K562 (cell line): ENCODE results near the gene PLA2G4F. TPM values are rescaled to one million over a fixed set of nuclear protein-coding genes. Genes with fewer than 3 reads are reported as not detected.

Experiments used
- ATAC-seq: fragments of 200-7000 bp; cut with Tn5 transposase; 3 replicates; pipeline ENCODE4 v1.9.1; 2020; ENCODE audit warnings: moderate library complexity
- BruUV-seq: library from RNA; stranded (reverse); fragments of 400-500 nt; replicated peaks from 2 replicates; lab custom pipeline; 2021; lab: Mats Ljungman, UMichigan
- CTCF ChIA-PET: fragments of 300-600 bp; formaldehyde crosslinking; extraction: SDS; loops from one replicate; lab custom pipeline; 2021; ENCODE audit warnings: low intra/inter-chr PET ratio; lab: Yijun Ruan, JAX
- POLR2A ChIA-PET: fragments of 300-600, 350-650 bp; sonication (Branson Sonifier 250); formaldehyde crosslinking; extraction: SDS; loops from one replicate; lab custom pipeline; 2021; ENCODE audit warnings: antibody characterized with exemption, inconsistent platforms; lab: Yijun Ruan, JAX
- DNase-seq, 4 experiments: peaks; one replicate each; pipeline versions ENCODE4 v3.0.0 to v3.0.0-alpha.2; 2011 to 2018; ENCODE audit warnings: low spot score in 3 of 4, mixed read lengths in 3 of 4; ENCODE audit errors: extremely low read depth in 1 of 4
- FAIRE-seq: peaks from 2 replicates; lab custom pipeline; 2011; peaks lifted over from hg19 to GRCh38; lab: Jason Lieb, UNC
- H2AFZ ChIP-seq: 2 replicates; pipeline ENCODE4 v1.6.0; 2011; ENCODE audit warnings: low read depth, low read length, control low read depth, inconsistent platforms
- H3K27ac ChIP-seq: fragments of 200-600 bp; 3 replicates; pipeline ENCODE4 v1.8.0; 2011; ENCODE audit warnings: low read depth, mild to moderate bottlenecking, control low read depth, inconsistent platforms, low read length, moderate library complexity, mixed read lengths; ENCODE audit errors: extremely low read depth
- H3K27me3 ChIP-seq, 2 experiments: fragments of 300-600 bp in 1 of 2; 2 replicates in 1 of 2; 3 replicates in 1 of 2; pipeline versions ENCODE4 v1.6.0 to v1.8.0; 2011; ENCODE audit warnings: inconsistent platforms in 2 of 2, low read length in 2 of 2, mild to moderate bottlenecking in 1 of 2, mixed read lengths in 1 of 2, moderate library complexity in 1 of 2; ENCODE audit not compliant: control insufficient read depth in 2 of 2, insufficient read depth in 2 of 2
- H3K36me3 ChIP-seq: fragments of 300-600 bp; 3 replicates; pipeline ENCODE4 v1.8.0; 2011; ENCODE audit warnings: mild to moderate bottlenecking, low read length, inconsistent platforms; ENCODE audit not compliant: control insufficient read depth, insufficient read depth
- H3K4me1 ChIP-seq, 2 experiments: fragments of 200-600 bp in 1 of 2; replicated peaks in 1 of 2; 2 replicates in 1 of 2; 3 replicates in 1 of 2; pipeline versions ENCODE4 v1.5.1 to v1.8.0; 2011; ENCODE audit warnings: inconsistent platforms in 2 of 2, low read length in 2 of 2, mild to moderate bottlenecking in 1 of 2, mixed read lengths in 1 of 2, moderate library complexity in 1 of 2; ENCODE audit not compliant: control insufficient read depth in 2 of 2, insufficient read depth in 2 of 2
- H3K4me2 ChIP-seq: 2 replicates; pipeline ENCODE4 v1.6.1; 2011; ENCODE audit warnings: low read length, control low read depth, inconsistent platforms, mixed read lengths; ENCODE audit not compliant: insufficient read depth
- H3K4me3 ChIP-seq: fragments of 200-600 bp; sonication (generic), shearing (Covaris generic); 2 replicates; pipeline ENCODE4 v1.5.1; 2016; ENCODE audit warnings: control low read depth, inconsistent platforms
- H3K79me2 ChIP-seq: fragments of 200-600 bp; 3 replicates; pipeline ENCODE4 v1.8.0; 2011; ENCODE audit warnings: low read length, inconsistent platforms; ENCODE audit not compliant: control insufficient read depth, insufficient read depth
- H3K9ac ChIP-seq, 2 experiments: 2 replicates each; pipeline versions ENCODE4 v1.6.0 to v1.6.1; 2011; ENCODE audit warnings: low read depth in 2 of 2, low read length in 2 of 2, control low read depth in 1 of 2, inconsistent platforms in 1 of 2, mild to moderate bottlenecking in 1 of 2, mixed read lengths in 1 of 2; ENCODE audit not compliant: insufficient read depth in 1 of 2
- H3K9me1 ChIP-seq: one replicate; pipeline ENCODE4 v1.6.0; 2011; ENCODE audit warnings: inconsistent platforms, mild to moderate bottlenecking, low read length, moderate library complexity; ENCODE audit not compliant: control insufficient read depth, insufficient read depth
- H3K9me3 ChIP-seq: replicated peaks from 2 replicates; pipeline ENCODE4 v1.5.1; 2011; ENCODE audit warnings: low read depth, low read length, inconsistent platforms; ENCODE audit not compliant: control insufficient read depth, insufficient read depth
- H4K20me1 ChIP-seq: replicated peaks from 2 replicates; pipeline ENCODE4 v1.6.1; 2011; ENCODE audit warnings: low read length, inconsistent platforms, mixed read lengths; ENCODE audit not compliant: control insufficient read depth, insufficient read depth
- BMI1 ChIP-seq: fragments of 150-350 bp; IDR thresholded peaks from 2 replicates; pipeline ENCODE4 v1.6.1; 2014; ENCODE audit warnings: low read length
- BRD4 ChIP-seq: fragments of 200-600 bp; sonication (generic); IDR thresholded peaks from 2 replicates; pipeline ENCODE4 v1.6.1; 2017; ENCODE audit warnings: inconsistent platforms
- CSDE1 ChIP-seq, 2 experiments: fragments of 450-650 bp; IDR thresholded peaks; 2 replicates each; pipeline ENCODE4 v1.6.1; 2016; ENCODE audit warnings: mild to moderate bottlenecking in 1 of 2
- CTCF ChIP-seq, 3 experiments: IDR thresholded peaks in 2 of 3; conservative IDR thresholded peaks in 1 of 3; 2 replicates each; pipeline ENCODE4 v1.5.1; 2011 to 2012; ENCODE audit warnings: low read length in 3 of 3, mild to moderate bottlenecking in 3 of 3, control low read depth in 2 of 3, improper control_type of control experiment in 1 of 3, inconsistent platforms in 1 of 3, low read depth in 1 of 3, mixed read lengths in 1 of 3, moderate library complexity in 1 of 3; ENCODE audit not compliant: insufficient read depth in 2 of 3
- DDX20 ChIP-seq: fragments of 450-650 bp; IDR thresholded peaks from 2 replicates; pipeline ENCODE4 v1.6.1; 2016; ENCODE audit warnings: missing genetic modification characterization, low read depth, mild to moderate bottlenecking, missing compliant biosample characterization, moderate library complexity
- FOXA1 ChIP-seq: fragments of 450-650 bp; IDR thresholded peaks from 2 replicates; pipeline ENCODE4 v1.6.1; 2016; ENCODE audit warnings: mild to moderate bottlenecking, borderline replicate concordance
- HDAC1 ChIP-seq, 2 experiments: fragments of 450-650 bp; IDR thresholded peaks; 2 replicates each; pipeline ENCODE4 v1.6.1; 2016 to 2017; ENCODE audit warnings: inconsistent platforms in 1 of 2, mild to moderate bottlenecking in 1 of 2, moderate library complexity in 1 of 2
- HDAC8 ChIP-seq: fragments of 450-650 bp; IDR thresholded peaks from 2 replicates; pipeline ENCODE4 v1.6.1; 2016; ENCODE audit warnings: mild to moderate bottlenecking, missing genetic modification characterization, moderate library complexity, missing compliant biosample characterization
- HNRNPK ChIP-seq: fragments of 200-400 bp; formaldehyde crosslinking; IDR thresholded peaks from one replicate; pipeline ENCODE4 v1.6.1; 2018; ENCODE audit warnings: mild to moderate bottlenecking, low read depth, low read length; ENCODE audit not compliant: poor library complexity, severe bottlenecking
- POU5F1 ChIP-seq: fragments of 150-350 bp; IDR thresholded peaks from 2 replicates; pipeline ENCODE4 v1.6.1; 2014; ENCODE audit warnings: borderline replicate concordance, low read length, low read depth, mild to moderate bottlenecking; ENCODE audit not compliant: partially characterized antibody
- RFX1 ChIP-seq: fragments of 450-650 bp; IDR thresholded peaks from 2 replicates; pipeline ENCODE4 v1.6.1; 2016; ENCODE audit warnings: mild to moderate bottlenecking, moderate library complexity
- SNRNP70 ChIP-seq: fragments of 200-400 bp; formaldehyde crosslinking; optimal IDR thresholded peaks from 2 replicates; pipeline ENCODE3; 2017; ENCODE audit warnings: low read depth, low read length
- SRSF1 ChIP-seq: fragments of 200-400 bp; formaldehyde crosslinking; IDR thresholded peaks from 2 replicates; pipeline ENCODE4 v1.6.1; 2017; ENCODE audit warnings: mild to moderate bottlenecking, low read depth, low read length, moderate library complexity
- TAF9B ChIP-seq: fragments of 450-650 bp; IDR thresholded peaks from 2 replicates; pipeline ENCODE4 v1.6.1; 2018; ENCODE audit warnings: mild to moderate bottlenecking; ENCODE audit not compliant: partially characterized antibody
- ZNF431 ChIP-seq: sonication (generic); formaldehyde crosslinking; IDR thresholded peaks from 2 replicates; pipeline ENCODE4 v1.8.0; 2022; ENCODE audit warnings: mild to moderate bottlenecking, missing genetic modification reagents
- ZNF75A ChIP-seq: fragments of 450-650 bp; formaldehyde crosslinking; IDR thresholded peaks from 2 replicates; pipeline ENCODE4 v1.4.0; 2020; ENCODE audit warnings: mild to moderate bottlenecking
- WGBS: fragments of 100-300 bp; shearing (Covaris generic); methylation state at CpG from one replicate; pipeline ENCODE4 v1.1.6; 2016; ENCODE audit warnings: low coverage, mixed read lengths; ENCODE audit not compliant: insufficient coverage; ENCODE audit errors: missing lambda C conversion rate; 5-methylcytosine and 5-hydroxymethylcytosine counted together
- in situ Hi-C: fragments of 300-500 bp; cut with MboI; formaldehyde crosslinking; loops from 4 replicates; pipeline ENCODE4 v1.15.0; 2018; ENCODE audit warnings: inconsistent platforms, mixed read lengths
- intact Hi-C: fragments of 100-400 bp; cut with micrococcal nuclease; formaldehyde crosslinking; loops from 2 replicates; pipeline ENCODE4 v1.14.2; 2022
- polyA plus RNA-seq, 8 experiments: library from polyadenylated mRNA; depleted of rRNA in 4 of 8; stranded (reverse) in 5 of 8; unstranded in 3 of 8; fragments of >200 nt; fragmentation: Nextera tagmentation in 2 of 8; fragmentation: Illumina TruSeq in 1 of 8; extraction: Ambion mirVana in 2 of 8; extraction: Trizol in 1 of 8; gene quantifications; 2 replicates each; pipeline versions ENCODE4 v1.2.1 to v1.2.3, GENCODE V29; 2011 to 2014; ENCODE audit warnings: inconsistent platforms in 1 of 8, missing spikeins in 1 of 8
- total RNA-seq, 7 experiments: library from RNA; depleted of rRNA in 6 of 7; stranded (reverse); fragments of >200 nt in 6 of 7; fragmentation: Illumina TruSeq in 2 of 7; extraction: Trizol in 2 of 7; gene quantifications; 2 replicates each; pipeline versions ENCODE4 v1.2.1 to v1.2.3, GENCODE V29; 2011 to 2021; ENCODE audit warnings: low replicate concordance in 1 of 7

Gene PLA2G4F
- total and polyA plus RNA-seq, 9 of the 15 experiments (the other 6 are each of a cell fraction or from before 2014, with no cell fraction given): 0.02 TPM; not detected in 8

GRCh38 chr15:42152196-42152920 is 4.1 kb downstream of the PLA2G4F start:
- intact Hi-C loops: no loop called here
- no peaks in the 10 kb centered on the region for H3K36me3 ChIP-seq
- peaks cover 5 to 20% of the 10 kb centered on the region in 2 experiments; a peak in 2 of 5 replicates for H3K4me1 ChIP-seq
- 0 out of 2 replicates have a peak, but pooled peaks cover 6% of the 10 kb centered on the region for H4K20me1 ChIP-seq
- H3K9me1 ChIP-seq: peaks cover 3% of the 10 kb centered on the region
- 40% methylated on average over 14 of the region's 14 CpGs for WGBS
- POLR2A ChIA-PET: interaction anchor here (0.6 kb wide), 1 partner anchor 57 kb away, joined by 3 read pairs; no protein-coding TSS in a partner anchor
- H3K4me3 ChIP-seq: no peak overlapping the region
- H3K4me2 ChIP-seq: no peak overlapping the region
- ATAC-seq (no peak), FAIRE-seq (no peak)
- H2AFZ ChIP-seq: no peak overlapping the region
- in situ Hi-C loops: no loop called here
- no peaks in the 10 kb centered on the region for H3K9me3 ChIP-seq
- CTCF ChIA-PET: no interaction called here
- H3K79me2 ChIP-seq: no peaks in the 10 kb centered on the region
- H3K27ac ChIP-seq: no peak overlapping the region
- no TSS peak for BruUV-seq
- TF ChIP-seq CSDE1 (IDR thresholded peaks at IDR 0.05) (no peak), BRD4 (no peak), BMI1 (no peak), HDAC8 (no peak), CTCF (IDR thresholded peaks at IDR 0.05 in 2 of 3, conservative IDR thresholded peaks at IDR 0.05 in 1 of 3; ENCODE audit: insufficient read depth in 2 of 3, low read depth in 1 of 3, low read length in 3 of 3) (no peak), SRSF1 (no peak), DDX20 (no peak), FOXA1 (no peak), POU5F1 (no peak), HDAC1 (IDR thresholded peaks at IDR 0.05) (no peak), ZNF431 (CRISPR knock-in tag) (no peak), SNRNP70 (no peak), TAF9B (no peak), HNRNPK (no peak), ZNF75A (CRISPR knock-in tag) (no peak), RFX1 (no peak)
- TF ChIP-seq, all 486 proteins: peak for 0
- H3K9ac ChIP-seq: no peak overlapping the region
- peaks cover 0 to 32% of the 10 kb centered on the region in 2 experiments; a peak in 4 of 5 replicates for H3K27me3 ChIP-seq
- no peak for DNase-seq
